GM08714 (cell line): Measurements from ENCODE around the gene LAMTOR5.
"Not testable (repeated sequence)": the region's sequence is repeated elsewhere in the genome, so short reads cannot be mapped to it uniquely, and the experiment has no call there.

Source experiments
- H3K4me3 ChIP-seq: fragments of 200-500 bp; sonication (Bioruptor generic); 2 replicates; pipeline ENCODE4 v1.5.1; 2014; ENCODE audit warnings: mild to moderate bottlenecking, low read length, inconsistent platforms
- ZNF274 ChIP-seq: IDR thresholded peaks from 2 replicates; pipeline ENCODE4 v1.6.1; 2012; ENCODE audit warnings: mild to moderate bottlenecking, low read depth, low read length

The LAMTOR5 gene

DNA sequence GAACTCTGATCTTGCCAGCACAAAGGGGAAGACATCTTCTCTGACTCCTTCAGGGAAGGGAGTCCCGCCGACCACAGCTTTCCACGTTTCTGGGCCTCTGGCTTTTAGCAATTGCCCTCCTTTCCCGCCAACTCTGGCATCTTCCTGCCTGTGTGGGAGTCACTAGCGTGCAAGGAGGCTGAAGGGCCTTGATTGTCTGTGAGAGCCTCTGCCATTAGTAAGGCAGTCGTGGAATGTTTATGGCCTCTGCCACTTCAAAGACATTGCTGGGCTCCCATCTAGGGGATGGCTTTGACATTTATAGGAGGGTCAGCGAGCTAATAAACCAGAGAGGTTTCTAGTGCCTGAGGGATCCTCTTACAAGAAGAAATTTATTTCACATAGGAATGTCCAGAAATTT lies 29.1 kb upstream of the LAMTOR5 start:
- no peak for TF ChIP-seq ZNF274
- no peak overlapping the region for H3K4me3 ChIP-seq

DNA sequence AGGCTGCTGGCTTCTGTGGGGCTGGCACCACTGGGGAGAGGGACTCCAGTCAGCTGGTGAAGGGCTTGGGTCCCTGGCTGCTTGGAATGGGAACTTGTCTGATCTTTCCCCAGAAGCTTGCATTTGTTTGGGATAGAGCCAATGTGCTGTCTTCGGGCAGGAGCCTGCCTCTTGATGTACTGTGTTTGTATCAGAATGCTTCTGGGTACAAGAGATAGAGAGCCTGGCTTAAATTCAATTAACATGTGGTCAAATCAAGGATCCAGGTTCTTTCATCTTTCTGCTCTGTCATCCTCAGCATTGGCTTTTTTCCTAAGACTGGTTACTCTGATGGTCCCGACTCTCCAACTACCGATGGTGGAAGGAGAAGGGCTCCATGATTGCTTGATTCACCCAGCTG lies 27.5 kb upstream of the LAMTOR5 start:
- no peak overlapping the region for H3K4me3 ChIP-seq
- no peak for TF ChIP-seq ZNF274

DNA sequence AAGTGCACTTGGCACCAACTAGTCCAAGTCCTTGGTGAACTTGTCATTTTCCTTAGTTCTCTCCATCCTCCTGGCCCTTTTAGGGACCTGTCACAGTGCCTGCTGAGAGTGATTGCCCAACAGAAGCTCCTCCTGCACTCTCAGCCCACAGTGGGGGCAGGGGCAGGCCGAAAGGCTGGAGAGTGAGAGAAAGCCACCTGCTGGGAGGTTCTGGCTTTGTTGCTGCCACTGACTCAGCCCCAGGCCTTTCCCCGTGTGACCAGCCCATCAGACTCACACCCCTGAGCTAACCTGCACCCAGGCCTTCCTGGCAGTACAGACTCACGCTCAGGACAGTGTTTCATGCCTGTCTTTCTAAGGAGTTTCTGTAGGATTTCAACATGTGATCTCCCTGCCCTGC lies 26.3 kb upstream of the LAMTOR5 start:
- H3K4me3 ChIP-seq = no peak overlapping the region
- no peak for TF ChIP-seq ZNF274

DNA sequence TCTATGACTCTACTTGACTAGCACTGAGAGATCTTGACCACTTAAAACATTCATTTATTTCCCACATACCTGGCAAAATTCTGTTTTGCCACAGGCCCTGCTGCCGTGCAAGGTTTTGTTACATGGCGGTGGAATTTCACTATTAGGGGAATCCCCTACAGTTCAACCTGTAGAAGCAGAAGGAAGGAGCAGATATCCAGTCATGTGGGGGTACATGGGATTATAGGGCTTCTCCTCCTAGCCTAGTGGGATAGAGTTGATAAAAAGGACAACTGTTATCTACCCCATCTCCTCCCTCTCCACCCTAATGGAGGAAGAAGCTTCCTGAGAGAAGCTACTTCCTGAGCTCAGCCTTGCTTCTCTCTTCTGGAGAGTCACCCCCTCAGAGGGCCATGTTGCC lies 25.7 kb upstream of the LAMTOR5 start:
- TF ChIP-seq ZNF274 = no peak
- H3K4me3 ChIP-seq = no peak overlapping the region

DNA sequence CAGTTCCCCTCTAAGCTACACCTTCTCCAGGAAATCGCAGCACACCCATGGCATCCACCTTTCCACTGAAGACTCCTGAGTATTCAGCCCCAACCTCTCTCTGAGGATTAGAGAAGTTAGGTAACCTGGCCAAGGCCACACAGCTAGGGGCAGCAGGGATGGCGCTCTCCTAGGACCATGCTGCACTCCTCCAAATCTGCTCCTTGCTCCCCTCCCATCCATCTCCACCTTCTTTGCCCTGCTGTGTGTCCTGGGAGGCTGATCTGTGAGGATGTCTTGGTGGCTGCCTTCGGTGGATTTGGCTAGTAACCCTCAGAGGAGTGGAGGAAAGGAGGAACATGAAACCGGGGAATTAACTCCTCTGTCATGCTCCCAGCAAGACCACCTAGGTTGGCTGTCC lies 23.4 kb upstream of the LAMTOR5 start:
- TF ChIP-seq ZNF274 = no peak

DNA sequence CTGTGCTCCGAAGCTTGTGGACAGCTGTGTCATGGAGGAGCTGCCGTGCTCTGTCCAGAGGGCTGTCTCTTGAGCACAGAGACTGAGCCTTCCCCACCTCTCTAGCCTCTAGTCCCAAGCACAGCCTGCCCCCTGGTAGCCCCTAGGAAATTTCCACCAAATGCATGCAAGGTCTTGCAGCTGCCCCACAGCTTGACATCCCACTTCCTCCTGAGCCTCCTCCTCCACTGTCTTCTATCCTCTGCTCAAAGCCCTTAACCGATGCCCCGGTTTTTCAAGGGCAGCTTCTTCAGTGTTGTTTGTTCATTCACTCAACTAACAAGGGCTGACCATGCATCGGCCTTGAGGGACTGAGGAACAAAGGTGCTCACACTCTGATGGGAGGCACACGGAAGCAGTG lies 22.9 kb upstream of the LAMTOR5 start:
- TF ChIP-seq ZNF274 = no peak

More for the DNA sequence above, 23.4 kb upstream of the LAMTOR5 start:
- H3K4me3 ChIP-seq = no peak overlapping the region

DNA sequence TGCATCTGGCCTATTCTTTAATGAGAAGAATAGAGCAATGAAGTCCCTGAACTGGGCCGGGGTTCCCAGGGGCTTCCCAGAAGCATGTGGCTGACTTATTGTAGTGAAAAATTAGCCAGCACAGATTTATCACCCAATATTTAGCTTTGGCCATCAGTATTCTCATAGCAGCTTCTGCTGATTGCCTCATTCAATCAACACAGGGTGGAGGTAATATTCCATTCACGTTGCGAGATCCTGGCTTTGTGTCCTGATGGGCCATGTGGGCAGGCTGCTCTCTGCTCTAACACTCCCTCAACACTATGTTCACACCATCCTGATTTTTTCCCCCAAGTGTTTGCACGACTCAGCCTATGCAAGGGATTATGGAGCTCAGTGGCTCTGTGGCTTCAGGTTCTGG lies 21.5 kb upstream of the LAMTOR5 start:
- no peak for TF ChIP-seq ZNF274
- no peak overlapping the region for H3K4me3 ChIP-seq

More for the DNA sequence above, 22.9 kb upstream of the LAMTOR5 start:
- H3K4me3 ChIP-seq = no peak overlapping the region

DNA sequence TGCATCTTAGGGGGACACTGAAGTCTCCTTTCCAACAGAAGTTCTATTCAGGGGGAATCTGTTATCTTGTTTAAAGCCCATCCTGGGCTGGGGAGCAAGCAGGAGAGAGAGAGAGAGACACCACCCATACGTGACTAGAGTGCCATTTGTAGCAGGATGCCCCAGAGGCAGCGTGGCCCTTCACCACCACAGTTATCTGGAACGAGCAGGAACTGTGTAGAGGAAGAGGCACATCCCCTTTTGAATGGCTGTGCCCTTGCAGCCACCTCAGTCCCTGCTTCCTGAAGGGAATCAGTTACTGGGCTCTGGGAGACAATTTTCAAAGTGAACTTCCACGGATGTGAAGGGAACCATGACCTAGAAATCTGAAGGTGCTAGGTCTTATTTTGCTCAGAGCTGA lies 19.4 kb upstream of the LAMTOR5 start:
- no peak for TF ChIP-seq ZNF274
- no peak overlapping the region for H3K4me3 ChIP-seq

DNA sequence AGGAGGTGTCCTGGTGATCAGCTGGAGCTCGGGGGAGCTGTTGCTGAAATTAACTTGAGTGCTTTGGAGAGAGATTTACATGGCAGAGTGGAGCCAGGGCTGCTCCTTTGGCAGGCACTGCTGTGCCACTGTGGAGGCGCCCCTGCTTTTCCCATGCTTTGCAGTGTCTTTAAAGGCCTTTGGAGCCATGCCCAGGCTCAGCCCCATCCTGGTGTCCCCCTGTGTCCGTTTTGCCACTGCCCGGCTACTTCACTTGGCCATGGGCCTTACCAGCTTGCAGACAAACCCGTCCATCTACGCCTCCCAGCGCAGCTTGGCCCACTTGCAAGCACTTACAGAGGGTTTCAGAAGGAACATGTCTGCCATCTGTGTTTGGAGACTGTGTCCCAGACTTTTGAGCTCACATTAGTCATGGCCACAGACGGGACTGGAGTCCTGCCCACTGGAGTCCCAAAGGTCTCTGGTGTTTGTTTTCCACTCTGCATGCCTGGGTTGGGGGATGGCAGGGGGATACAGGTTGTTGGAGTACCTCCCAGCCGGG lies 18.2 kb upstream of the LAMTOR5 start:
- no peak overlapping the region for H3K4me3 ChIP-seq
- TF ChIP-seq ZNF274 = no peak

DNA sequence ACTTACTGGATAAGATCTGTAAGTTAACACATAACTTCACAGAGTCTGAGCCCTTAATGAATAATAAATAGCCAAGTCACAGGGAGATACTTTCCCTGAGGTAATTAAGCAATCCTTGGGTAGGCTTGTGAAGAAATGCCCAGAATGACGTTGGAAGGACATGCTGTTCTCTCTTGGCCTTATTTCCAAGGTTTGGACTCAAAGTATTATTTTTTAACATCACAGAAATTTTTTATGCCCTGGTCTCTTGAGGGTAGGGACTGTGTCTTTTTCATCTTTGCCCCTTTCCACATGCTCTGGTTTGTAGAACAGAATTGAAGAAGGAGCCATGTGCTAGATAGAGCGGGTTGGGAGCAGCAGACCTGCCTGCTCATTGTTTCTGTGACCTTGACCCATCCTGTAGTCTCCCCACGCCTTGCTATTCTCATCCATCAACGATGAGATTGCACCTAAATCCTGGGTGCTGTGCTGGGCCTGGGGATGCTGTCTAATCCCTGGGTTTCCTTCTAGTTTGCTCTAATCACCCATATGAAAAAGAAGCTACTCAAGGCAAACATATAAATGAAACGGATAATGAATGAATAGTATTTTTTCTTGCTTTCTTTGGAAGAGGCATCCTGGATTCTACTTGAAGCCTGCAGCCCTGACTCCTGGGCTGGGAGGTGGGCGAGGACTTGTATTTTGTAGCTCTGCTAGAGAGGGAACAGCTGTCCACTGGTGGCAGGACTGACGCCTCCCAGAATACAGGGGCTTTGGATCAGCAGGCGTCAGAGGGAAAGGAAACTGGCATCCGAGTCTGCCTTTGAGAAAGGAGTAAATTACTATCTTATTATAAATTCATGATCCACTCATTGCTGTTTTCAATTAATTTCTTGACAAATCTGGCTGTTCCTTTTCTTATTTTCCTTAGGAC lies 17.5 kb upstream of the LAMTOR5 start:
- no peak overlapping the region for H3K4me3 ChIP-seq
- no peak for TF ChIP-seq ZNF274

DNA sequence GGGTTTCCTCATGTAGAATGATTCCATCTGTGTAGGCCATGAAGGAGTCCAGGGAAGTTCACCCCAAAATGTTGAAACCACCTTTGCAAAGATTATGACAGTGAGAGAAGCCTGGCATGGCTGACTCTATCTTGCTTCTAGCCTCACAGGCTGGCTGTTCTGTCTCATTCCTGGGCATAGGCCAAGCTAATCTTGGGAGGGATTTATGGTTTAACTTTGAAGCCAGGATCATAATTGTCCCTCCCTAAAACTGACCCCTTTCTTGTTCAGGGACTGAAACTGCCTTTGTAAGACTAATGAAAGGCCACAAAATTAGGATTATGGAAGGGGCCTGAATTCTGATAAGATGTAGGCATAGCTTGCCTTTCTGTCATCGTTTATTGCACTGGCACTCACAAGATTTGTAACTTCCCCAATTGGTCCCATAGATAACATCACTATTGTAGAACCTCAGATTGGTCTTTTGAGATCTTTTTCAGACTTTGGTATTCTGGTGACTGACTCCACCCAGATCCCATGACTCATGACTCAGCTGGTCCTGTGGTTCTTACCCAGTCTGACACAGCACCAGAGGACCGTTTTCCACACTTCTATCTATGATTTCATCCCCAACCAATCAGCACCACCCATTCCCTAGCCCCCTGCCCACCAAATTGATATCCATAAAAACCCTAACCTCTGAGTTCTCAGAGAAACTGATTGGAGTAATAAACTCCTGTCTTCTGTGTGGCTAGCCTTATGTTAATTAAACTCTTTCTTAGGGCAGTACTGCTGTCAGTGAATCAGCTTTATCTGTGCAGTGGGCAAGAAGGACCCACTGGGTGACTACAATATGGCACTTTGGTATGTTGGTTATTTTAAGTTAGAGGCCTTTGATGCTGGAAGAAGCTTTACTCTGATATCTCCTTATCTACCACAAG lies 13.6 kb upstream of the LAMTOR5 start:
- TF ChIP-seq ZNF274 = no peak

DNA sequence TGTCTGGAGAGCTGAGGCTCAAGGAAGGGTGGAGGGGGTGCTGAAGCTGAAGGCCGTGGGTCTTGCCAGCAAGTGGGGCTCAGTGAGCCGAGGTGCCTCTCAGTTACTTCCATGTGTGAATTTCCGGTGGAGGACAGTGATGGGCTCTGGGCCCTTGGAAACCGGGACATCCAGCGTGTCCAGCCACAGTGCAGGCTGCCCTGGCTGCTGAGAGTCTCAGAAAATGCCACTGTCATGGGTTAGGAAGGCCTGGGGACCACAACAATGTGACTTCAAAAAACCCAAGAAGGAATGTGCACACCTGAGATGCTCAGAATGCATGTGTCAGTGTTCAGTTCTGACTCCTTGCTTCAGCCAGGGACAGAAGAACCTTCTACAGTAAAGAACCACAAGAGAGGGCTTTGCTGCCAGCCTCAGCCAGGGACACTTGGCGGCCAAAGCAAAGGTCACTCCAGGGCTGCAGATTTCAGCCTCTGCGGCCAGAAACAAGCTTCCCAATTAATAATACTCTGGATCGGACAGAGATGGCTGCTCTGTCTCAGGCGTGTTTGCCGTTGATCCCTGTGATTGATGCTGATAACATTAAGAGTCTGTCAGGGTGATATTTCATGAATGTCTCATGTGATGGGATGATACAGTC lies 12.6 kb upstream of the LAMTOR5 start:
- no peak overlapping the region for H3K4me3 ChIP-seq
- no peak for TF ChIP-seq ZNF274

More for the DNA sequence above, 13.6 kb upstream of the LAMTOR5 start:
- no peak overlapping the region for H3K4me3 ChIP-seq

DNA sequence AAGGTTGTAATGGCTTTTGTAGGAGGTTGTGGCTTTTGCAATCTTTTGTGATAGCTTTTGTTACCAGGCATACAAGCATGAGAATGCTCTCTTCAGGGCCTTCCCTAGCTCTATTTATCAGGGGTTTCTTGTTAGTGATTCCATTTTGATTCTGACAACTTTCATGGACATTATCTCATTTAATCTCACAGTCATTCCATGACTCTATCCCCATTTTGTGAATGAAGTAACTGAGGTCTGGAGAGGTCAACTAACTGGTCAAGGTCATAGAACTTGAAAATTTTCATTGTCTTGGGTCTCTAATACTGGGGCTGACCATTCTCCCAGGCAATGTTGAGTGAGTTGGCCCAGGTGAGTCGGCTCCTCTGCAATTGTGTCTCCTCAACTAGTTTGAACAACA lies 11.2 kb upstream of the LAMTOR5 start:
- no peak overlapping the region for H3K4me3 ChIP-seq
- no peak for TF ChIP-seq ZNF274

DNA sequence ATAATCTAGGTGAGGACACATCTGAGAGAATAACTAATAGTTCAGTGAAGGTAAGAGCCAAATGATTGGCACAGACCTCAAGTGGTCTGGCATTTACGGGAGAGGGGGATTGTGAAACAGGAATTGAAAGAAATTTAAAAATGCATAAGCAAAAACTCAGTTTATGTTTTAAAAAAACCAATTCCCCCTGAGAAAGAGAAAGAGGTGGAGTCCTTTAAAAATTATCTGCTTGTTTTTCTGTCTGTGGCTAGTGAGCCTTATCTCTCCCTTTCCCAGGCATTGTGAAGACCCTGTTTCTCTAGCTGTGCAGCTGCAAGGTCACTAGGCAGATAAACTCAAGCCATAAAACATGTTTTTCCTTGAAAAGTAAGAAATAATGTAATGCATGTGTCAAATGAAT lies 5.6 kb upstream of the LAMTOR5 start:
- H3K4me3 ChIP-seq = not testable (repeated sequence)
